ENCODE data around the gene ADAM22.

- TF ChIP-seq CTCF (IDR thresholded peaks at IDR 0.05; ENCODE audit: low read depth, low read length), result no peak
- no peak for TF ChIP-seq EZH2phosphoT487 (IDR thresholded peaks at IDR 0.05; ENCODE audit: low read depth)
Measured at GRCh38 chr7:88239852-88240251, 305.8 kb downstream of the ADAM22 start.

Data from OCI-LY3 (cell line).